ENCODE measurements around the gene GLOD5. TPM values are rescaled to one million over a fixed set of nuclear protein-coding genes. Genes with fewer than 3 reads are reported as not detected.

GLOD5 gene
- total and polyA plus RNA-seq, 9 of the 15 experiments (the other 6 are each of a cell fraction or from before 2014, with no cell fraction given): 0.27 to 4.4 (median 2.2) TPM

DNA sequence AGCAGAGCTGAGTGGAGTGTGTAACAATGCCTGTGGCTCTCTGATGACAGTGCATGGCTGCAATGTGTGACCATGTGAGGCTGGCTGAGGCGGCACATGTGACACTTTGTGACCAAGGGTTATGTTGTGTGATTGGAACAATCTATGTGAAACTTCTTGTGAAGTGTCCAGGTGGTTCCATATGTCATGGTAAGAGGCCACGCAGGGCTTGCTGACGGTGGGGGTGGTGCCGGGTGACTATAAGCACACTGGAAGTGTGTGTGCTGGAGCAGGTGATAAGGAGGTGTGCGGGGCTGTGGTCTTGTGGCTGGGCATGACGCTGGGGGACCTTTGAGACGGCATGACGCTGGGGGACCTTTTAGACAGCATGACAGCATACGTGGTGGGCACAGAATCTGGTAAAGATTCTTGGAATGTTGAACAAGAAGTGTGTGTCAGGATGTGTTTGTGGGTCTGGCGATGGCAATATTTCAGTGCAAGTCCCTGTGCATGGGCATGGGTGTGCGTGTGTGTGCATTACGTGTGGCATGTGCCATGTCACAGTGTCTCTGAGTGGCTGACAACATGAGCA is 32.9 kb downstream of the GLOD5 start (continued):
- TF ChIP-seq, protein P1, sequence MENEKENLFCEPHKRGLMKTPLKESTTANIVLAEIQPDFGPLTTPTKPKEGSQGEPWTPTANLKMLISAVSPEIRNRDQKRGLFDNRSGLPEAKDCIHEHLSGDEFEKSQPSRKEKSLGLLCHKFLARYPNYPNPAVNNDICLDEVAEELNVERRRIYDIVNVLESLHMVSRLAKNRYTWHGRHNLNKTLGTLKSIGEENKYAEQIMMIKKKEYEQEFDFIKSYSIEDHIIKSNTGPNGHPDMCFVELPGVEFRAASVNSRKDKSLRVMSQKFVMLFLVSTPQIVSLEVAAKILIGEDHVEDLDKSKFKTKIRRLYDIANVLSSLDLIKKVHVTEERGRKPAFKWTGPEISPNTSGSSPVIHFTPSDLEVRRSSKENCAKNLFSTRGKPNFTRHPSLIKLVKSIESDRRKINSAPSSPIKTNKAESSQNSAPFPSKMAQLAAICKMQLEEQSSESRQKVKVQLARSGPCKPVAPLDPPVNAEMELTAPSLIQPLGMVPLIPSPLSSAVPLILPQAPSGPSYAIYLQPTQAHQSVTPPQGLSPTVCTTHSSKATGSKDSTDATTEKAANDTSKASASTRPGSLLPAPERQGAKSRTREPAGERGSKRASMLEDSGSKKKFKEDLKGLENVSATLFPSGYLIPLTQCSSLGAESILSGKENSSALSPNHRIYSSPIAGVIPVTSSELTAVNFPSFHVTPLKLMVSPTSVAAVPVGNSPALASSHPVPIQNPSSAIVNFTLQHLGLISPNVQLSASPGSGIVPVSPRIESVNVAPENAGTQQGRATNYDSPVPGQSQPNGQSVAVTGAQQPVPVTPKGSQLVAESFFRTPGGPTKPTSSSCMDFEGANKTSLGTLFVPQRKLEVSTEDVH (IDR thresholded peaks at IDR 0.05; ENCODE audit: low read depth, partially characterized antibody): peak; percentile 15
- TF ChIP-seq ZNF239 (CRISPR knock-in tag; IDR thresholded peaks at IDR 0.05) (no peak), RBBP5 (IDR thresholded peaks at IDR 0.05; ENCODE audit: borderline replicate concordance, insufficient read depth, low read length, poor library complexity, severe bottlenecking) (no peak)
- TF ChIP-seq, protein P2, sequence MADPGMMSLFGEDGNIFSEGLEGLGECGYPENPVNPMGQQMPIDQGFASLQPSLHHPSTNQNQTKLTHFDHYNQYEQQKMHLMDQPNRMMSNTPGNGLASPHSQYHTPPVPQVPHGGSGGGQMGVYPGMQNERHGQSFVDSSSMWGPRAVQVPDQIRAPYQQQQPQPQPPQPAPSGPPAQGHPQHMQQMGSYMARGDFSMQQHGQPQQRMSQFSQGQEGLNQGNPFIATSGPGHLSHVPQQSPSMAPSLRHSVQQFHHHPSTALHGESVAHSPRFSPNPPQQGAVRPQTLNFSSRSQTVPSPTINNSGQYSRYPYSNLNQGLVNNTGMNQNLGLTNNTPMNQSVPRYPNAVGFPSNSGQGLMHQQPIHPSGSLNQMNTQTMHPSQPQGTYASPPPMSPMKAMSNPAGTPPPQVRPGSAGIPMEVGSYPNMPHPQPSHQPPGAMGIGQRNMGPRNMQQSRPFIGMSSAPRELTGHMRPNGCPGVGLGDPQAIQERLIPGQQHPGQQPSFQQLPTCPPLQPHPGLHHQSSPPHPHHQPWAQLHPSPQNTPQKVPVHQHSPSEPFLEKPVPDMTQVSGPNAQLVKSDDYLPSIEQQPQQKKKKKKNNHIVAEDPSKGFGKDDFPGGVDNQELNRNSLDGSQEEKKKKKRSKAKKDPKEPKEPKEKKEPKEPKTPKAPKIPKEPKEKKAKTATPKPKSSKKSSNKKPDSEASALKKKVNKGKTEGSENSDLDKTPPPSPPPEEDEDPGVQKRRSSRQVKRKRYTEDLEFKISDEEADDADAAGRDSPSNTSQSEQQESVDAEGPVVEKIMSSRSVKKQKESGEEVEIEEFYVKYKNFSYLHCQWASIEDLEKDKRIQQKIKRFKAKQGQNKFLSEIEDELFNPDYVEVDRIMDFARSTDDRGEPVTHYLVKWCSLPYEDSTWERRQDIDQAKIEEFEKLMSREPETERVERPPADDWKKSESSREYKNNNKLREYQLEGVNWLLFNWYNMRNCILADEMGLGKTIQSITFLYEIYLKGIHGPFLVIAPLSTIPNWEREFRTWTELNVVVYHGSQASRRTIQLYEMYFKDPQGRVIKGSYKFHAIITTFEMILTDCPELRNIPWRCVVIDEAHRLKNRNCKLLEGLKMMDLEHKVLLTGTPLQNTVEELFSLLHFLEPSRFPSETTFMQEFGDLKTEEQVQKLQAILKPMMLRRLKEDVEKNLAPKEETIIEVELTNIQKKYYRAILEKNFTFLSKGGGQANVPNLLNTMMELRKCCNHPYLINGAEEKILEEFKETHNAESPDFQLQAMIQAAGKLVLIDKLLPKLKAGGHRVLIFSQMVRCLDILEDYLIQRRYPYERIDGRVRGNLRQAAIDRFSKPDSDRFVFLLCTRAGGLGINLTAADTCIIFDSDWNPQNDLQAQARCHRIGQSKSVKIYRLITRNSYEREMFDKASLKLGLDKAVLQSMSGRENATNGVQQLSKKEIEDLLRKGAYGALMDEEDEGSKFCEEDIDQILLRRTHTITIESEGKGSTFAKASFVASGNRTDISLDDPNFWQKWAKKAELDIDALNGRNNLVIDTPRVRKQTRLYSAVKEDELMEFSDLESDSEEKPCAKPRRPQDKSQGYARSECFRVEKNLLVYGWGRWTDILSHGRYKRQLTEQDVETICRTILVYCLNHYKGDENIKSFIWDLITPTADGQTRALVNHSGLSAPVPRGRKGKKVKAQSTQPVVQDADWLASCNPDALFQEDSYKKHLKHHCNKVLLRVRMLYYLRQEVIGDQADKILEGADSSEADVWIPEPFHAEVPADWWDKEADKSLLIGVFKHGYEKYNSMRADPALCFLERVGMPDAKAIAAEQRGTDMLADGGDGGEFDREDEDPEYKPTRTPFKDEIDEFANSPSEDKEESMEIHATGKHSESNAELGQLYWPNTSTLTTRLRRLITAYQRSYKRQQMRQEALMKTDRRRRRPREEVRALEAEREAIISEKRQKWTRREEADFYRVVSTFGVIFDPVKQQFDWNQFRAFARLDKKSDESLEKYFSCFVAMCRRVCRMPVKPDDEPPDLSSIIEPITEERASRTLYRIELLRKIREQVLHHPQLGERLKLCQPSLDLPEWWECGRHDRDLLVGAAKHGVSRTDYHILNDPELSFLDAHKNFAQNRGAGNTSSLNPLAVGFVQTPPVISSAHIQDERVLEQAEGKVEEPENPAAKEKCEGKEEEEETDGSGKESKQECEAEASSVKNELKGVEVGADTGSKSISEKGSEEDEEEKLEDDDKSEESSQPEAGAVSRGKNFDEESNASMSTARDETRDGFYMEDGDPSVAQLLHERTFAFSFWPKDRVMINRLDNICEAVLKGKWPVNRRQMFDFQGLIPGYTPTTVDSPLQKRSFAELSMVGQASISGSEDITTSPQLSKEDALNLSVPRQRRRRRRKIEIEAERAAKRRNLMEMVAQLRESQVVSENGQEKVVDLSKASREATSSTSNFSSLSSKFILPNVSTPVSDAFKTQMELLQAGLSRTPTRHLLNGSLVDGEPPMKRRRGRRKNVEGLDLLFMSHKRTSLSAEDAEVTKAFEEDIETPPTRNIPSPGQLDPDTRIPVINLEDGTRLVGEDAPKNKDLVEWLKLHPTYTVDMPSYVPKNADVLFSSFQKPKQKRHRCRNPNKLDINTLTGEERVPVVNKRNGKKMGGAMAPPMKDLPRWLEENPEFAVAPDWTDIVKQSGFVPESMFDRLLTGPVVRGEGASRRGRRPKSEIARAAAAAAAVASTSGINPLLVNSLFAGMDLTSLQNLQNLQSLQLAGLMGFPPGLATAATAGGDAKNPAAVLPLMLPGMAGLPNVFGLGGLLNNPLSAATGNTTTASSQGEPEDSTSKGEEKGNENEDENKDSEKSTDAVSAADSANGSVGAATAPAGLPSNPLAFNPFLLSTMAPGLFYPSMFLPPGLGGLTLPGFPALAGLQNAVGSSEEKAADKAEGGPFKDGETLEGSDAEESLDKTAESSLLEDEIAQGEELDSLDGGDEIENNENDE (IDR thresholded peaks at IDR 0.05; ENCODE audit: low read depth, low read length): no peak
